Measurements from ENCODE around the gene WHRN. TPM values are rescaled to one million over a fixed set of nuclear protein-coding genes. Genes with fewer than 3 reads are reported as not detected.

WHRN gene
- total and polyA plus RNA-seq, 4 donors: 4.4 to 26.8 (median 16.8) TPM

- Histone ChIP-seq H3K4me1 (ENCODE audit: control insufficient read depth, insufficient read depth, low read length) (peaks cover 4% of the 10 kb centered on the region), H3K4me3 (ENCODE audit: low read depth, low read length) (no peak overlapping the region), H3K27ac (ENCODE audit: low read depth, low read length) (no peak overlapping the region), H3K27me3 (ENCODE audit: control insufficient read depth, insufficient read depth, low read length) (no peaks in the 10 kb centered on the region), H3K36me3 (ENCODE audit: control insufficient read depth, insufficient read depth, low read length) (no peaks in the 10 kb centered on the region), H3K9me3 (ENCODE audit: control insufficient read depth, insufficient read depth, low read length) (no peaks in the 10 kb centered on the region)
- 13% methylated on average over 4 of the region's 8 CpGs for WGBS (ENCODE audit: insufficient coverage)
- peak in 4 of 6 donors; percentile 20 to 79 (median 32) for DNase-seq (ENCODE audit: low read depth in 4 of 6, low spot score in 6 of 6)
Measured at GRCh38 chr9:114460513-114461199, 44.6 kb downstream of the WHRN start.

- no peaks in the 10 kb centered on the region for H3K36me3 ChIP-seq (ENCODE audit: control insufficient read depth, insufficient read depth, low read length)
- no peak overlapping the region for H3K27ac ChIP-seq (ENCODE audit: low read depth, low read length)
- DNase-seq (ENCODE audit: low read depth in 4 of 6, low spot score in 6 of 6): no peak
- no peak overlapping the region for H3K4me3 ChIP-seq (ENCODE audit: low read depth, low read length)
- H3K4me1 ChIP-seq (ENCODE audit: control insufficient read depth, insufficient read depth, low read length): peaks cover 4% of the 10 kb centered on the region
- 67% methylated on average over 3 of the region's 5 CpGs for WGBS (ENCODE audit: insufficient coverage)
- H3K27me3 ChIP-seq (ENCODE audit: control insufficient read depth, insufficient read depth, low read length): no peaks in the 10 kb centered on the region
- no peaks in the 10 kb centered on the region for H3K9me3 ChIP-seq (ENCODE audit: control insufficient read depth, insufficient read depth, low read length)
Measured at GRCh38 chr9:114459464-114459863, 45.8 kb downstream of the WHRN start.

GRCh38 chr9:114456929-114457328, 48.3 kb downstream of the WHRN start:
- H3K4me3 ChIP-seq (ENCODE audit: low read depth, low read length): no peak overlapping the region
- no peak for DNase-seq (ENCODE audit: low read depth in 4 of 6, low spot score in 6 of 6)
- no CpG with 5 or more reads among the region's 1 CpG for WGBS (ENCODE audit: insufficient coverage)
- no peaks in the 10 kb centered on the region for H3K36me3 ChIP-seq (ENCODE audit: control insufficient read depth, insufficient read depth, low read length)
- H3K27ac ChIP-seq (ENCODE audit: low read depth, low read length): no peak overlapping the region
- peaks cover 4% of the 10 kb centered on the region for H3K4me1 ChIP-seq (ENCODE audit: control insufficient read depth, insufficient read depth, low read length)
- H3K9me3 ChIP-seq (ENCODE audit: control insufficient read depth, insufficient read depth, low read length): no peaks in the 10 kb centered on the region
- no peaks in the 10 kb centered on the region for H3K27me3 ChIP-seq (ENCODE audit: control insufficient read depth, insufficient read depth, low read length)

GRCh38 chr9:114454652-114455051, 50.6 kb downstream of the WHRN start:
- Histone ChIP-seq H3K27ac (ENCODE audit: low read depth, low read length) (no peak overlapping the region), H3K36me3 (ENCODE audit: control insufficient read depth, insufficient read depth, low read length) (no peaks in the 10 kb centered on the region), H3K27me3 (ENCODE audit: control insufficient read depth, insufficient read depth, low read length) (no peaks in the 10 kb centered on the region), H3K4me3 (ENCODE audit: low read depth, low read length) (no peak overlapping the region), H3K4me1 (ENCODE audit: control insufficient read depth, insufficient read depth, low read length) (peaks cover 6% of the 10 kb centered on the region), H3K9me3 (ENCODE audit: control insufficient read depth, insufficient read depth, low read length) (no peaks in the 10 kb centered on the region)
- WGBS (ENCODE audit: insufficient coverage): no CpG with 5 or more reads among the region's 1 CpG
- DNase-seq (ENCODE audit: low read depth in 4 of 6, low spot score in 6 of 6): no peak

GRCh38 chr9:114452219-114453165, 52.8 kb downstream of the WHRN start:
- DNase-seq (ENCODE audit: low read depth in 4 of 6, low spot score in 6 of 6): no peak
- H3K4me1 ChIP-seq (ENCODE audit: control insufficient read depth, insufficient read depth, low read length): peaks cover 6% of the 10 kb centered on the region
- no peaks in the 10 kb centered on the region for H3K9me3 ChIP-seq (ENCODE audit: control insufficient read depth, insufficient read depth, low read length)
- H3K4me3 ChIP-seq (ENCODE audit: low read depth, low read length): no peak overlapping the region
- 55% methylated on average over 9 of the region's 12 CpGs for WGBS (ENCODE audit: insufficient coverage)
- no peak overlapping the region for H3K27ac ChIP-seq (ENCODE audit: low read depth, low read length)
- no peaks in the 10 kb centered on the region for H3K27me3 ChIP-seq (ENCODE audit: control insufficient read depth, insufficient read depth, low read length)
- H3K36me3 ChIP-seq (ENCODE audit: control insufficient read depth, insufficient read depth, low read length): no peaks in the 10 kb centered on the region

GRCh38 chr9:114451707-114452031, 53.6 kb downstream of the WHRN start:
- no peak overlapping the region for H3K27ac ChIP-seq (ENCODE audit: low read depth, low read length)
- no peak overlapping the region for H3K4me3 ChIP-seq (ENCODE audit: low read depth, low read length)
- no peak for DNase-seq (ENCODE audit: low read depth in 4 of 6, low spot score in 6 of 6)
- peaks cover 6% of the 10 kb centered on the region for H3K4me1 ChIP-seq (ENCODE audit: control insufficient read depth, insufficient read depth, low read length)
- no peaks in the 10 kb centered on the region for H3K9me3 ChIP-seq (ENCODE audit: control insufficient read depth, insufficient read depth, low read length)
- H3K36me3 ChIP-seq (ENCODE audit: control insufficient read depth, insufficient read depth, low read length): no peaks in the 10 kb centered on the region
- H3K27me3 ChIP-seq (ENCODE audit: control insufficient read depth, insufficient read depth, low read length): no peaks in the 10 kb centered on the region
- WGBS (ENCODE audit: insufficient coverage): no CpG with 5 or more reads among the region's 1 CpG

GRCh38 chr9:114450833-114451706, 54.2 kb downstream of the WHRN start:
- peaks cover 6% of the 10 kb centered on the region for H3K4me1 ChIP-seq (ENCODE audit: control insufficient read depth, insufficient read depth, low read length)
- H3K27me3 ChIP-seq (ENCODE audit: control insufficient read depth, insufficient read depth, low read length): no peaks in the 10 kb centered on the region
- no peaks in the 10 kb centered on the region for H3K9me3 ChIP-seq (ENCODE audit: control insufficient read depth, insufficient read depth, low read length)
- H3K36me3 ChIP-seq (ENCODE audit: control insufficient read depth, insufficient read depth, low read length): no peaks in the 10 kb centered on the region
- no peak overlapping the region for H3K4me3 ChIP-seq (ENCODE audit: low read depth, low read length)
- 92% methylated on average over 5 of the region's 12 CpGs for WGBS (ENCODE audit: insufficient coverage)
- no peak overlapping the region for H3K27ac ChIP-seq (ENCODE audit: low read depth, low read length)
- no peak for DNase-seq (ENCODE audit: low read depth in 4 of 6, low spot score in 6 of 6)

GRCh38 chr9:114450181-114450580, 55.1 kb downstream of the WHRN start:
- no peaks in the 10 kb centered on the region for H3K9me3 ChIP-seq (ENCODE audit: control insufficient read depth, insufficient read depth, low read length)
- 44% methylated on average over 2 of the region's 3 CpGs for WGBS (ENCODE audit: insufficient coverage)
- peaks cover 6% of the 10 kb centered on the region for H3K4me1 ChIP-seq (ENCODE audit: control insufficient read depth, insufficient read depth, low read length)
- DNase-seq (ENCODE audit: low read depth in 4 of 6, low spot score in 6 of 6): no peak
- no peak overlapping the region for H3K27ac ChIP-seq (ENCODE audit: low read depth, low read length)
- no peaks in the 10 kb centered on the region for H3K27me3 ChIP-seq (ENCODE audit: control insufficient read depth, insufficient read depth, low read length)
- no peaks in the 10 kb centered on the region for H3K36me3 ChIP-seq (ENCODE audit: control insufficient read depth, insufficient read depth, low read length)
- no peak overlapping the region for H3K4me3 ChIP-seq (ENCODE audit: low read depth, low read length)

- no peak overlapping the region for H3K27ac ChIP-seq (ENCODE audit: low read depth, low read length)
- no peak for DNase-seq (ENCODE audit: low read depth in 4 of 6, low spot score in 6 of 6)
- no peak overlapping the region for H3K4me3 ChIP-seq (ENCODE audit: low read depth, low read length)
- H3K4me1 ChIP-seq (ENCODE audit: control insufficient read depth, insufficient read depth, low read length): peaks cover 6% of the 10 kb centered on the region
- H3K27me3 ChIP-seq (ENCODE audit: control insufficient read depth, insufficient read depth, low read length): no peaks in the 10 kb centered on the region
- H3K9me3 ChIP-seq (ENCODE audit: control insufficient read depth, insufficient read depth, low read length): no peaks in the 10 kb centered on the region
- H3K36me3 ChIP-seq (ENCODE audit: control insufficient read depth, insufficient read depth, low read length): no peaks in the 10 kb centered on the region
- 91% methylated on average over 5 of the region's 5 CpGs for WGBS (ENCODE audit: insufficient coverage)
Measured at GRCh38 chr9:114449236-114449635, 56.0 kb downstream of the WHRN start.

Data from spinal cord (tissue), 10 donors.